Activated CD8-positive, alpha-beta memory T cell treated with anti-CD3 and anti-CD28 coated beads, Interleukin-2, amount 50 U/mL, for 24 hours (primary cell): ENCODE results near the gene P2RY2.
"Not testable (repeated sequence)": the region's sequence is repeated elsewhere in the genome, so short reads cannot be mapped to it uniquely, and the experiment has no call there.

ENCODE experiments used
- DNase-seq: peaks from one replicate; pipeline ENCODE4 v3.0.0-alpha.2; 2020; ENCODE audit errors: extremely low read depth

P2RY2 gene

GRCh38 chr11:73227571-73228211, 9.6 kb downstream of the P2RY2 start:
- no peak for DNase-seq

GRCh38 chr11:73228268-73229134, 10.4 kb downstream of the P2RY2 start:
- DNase-seq: no peak

- DNase-seq: no peak
These were observed 11.3 kb downstream of the P2RY2 start for GRCh38 chr11:73229321-73229895.

GRCh38 chr11:73229896-73230875, 12.1 kb downstream of the P2RY2 start:
- no peak for DNase-seq

- no peak for DNase-seq
These were observed 12.8 kb downstream of the P2RY2 start for GRCh38 chr11:73230931-73231330.

- not testable (repeated sequence) for DNase-seq
These were observed 14.4 kb downstream of the P2RY2 start for GRCh38 chr11:73232487-73232886.

- DNase-seq: no peak
These were observed 15.1 kb downstream of the P2RY2 start for GRCh38 chr11:73233211-73233610.

- DNase-seq: no peak
These were observed 15.8 kb downstream of the P2RY2 start for GRCh38 chr11:73233692-73234470.

GRCh38 chr11:73234471-73235181, 16.5 kb downstream of the P2RY2 start:
- no peak for DNase-seq

- no peak for DNase-seq
These were observed 17.2 kb downstream of the P2RY2 start for GRCh38 chr11:73235236-73235786.

- no peak for DNase-seq
These were observed 18.2 kb downstream of the P2RY2 start for GRCh38 chr11:73236205-73236765.

- DNase-seq: no peak
These were observed 18.8 kb downstream of the P2RY2 start for GRCh38 chr11:73236854-73237253.

- DNase-seq: no peak
These were observed 19.6 kb downstream of the P2RY2 start for GRCh38 chr11:73237471-73238290.

GRCh38 chr11:73239111-73239521, 21.0 kb downstream of the P2RY2 start:
- no peak for DNase-seq

- DNase-seq: no peak
These were observed 21.6 kb downstream of the P2RY2 start for GRCh38 chr11:73239571-73240189.

GRCh38 chr11:73240190-73240781, 22.2 kb downstream of the P2RY2 start:
- no peak for DNase-seq

GRCh38 chr11:73241300-73241699, 23.2 kb downstream of the P2RY2 start:
- DNase-seq: no peak
